Measurements from ENCODE around the gene PATL1.
A peak's percentile ranks its signal among the peaks of the same experiment; 100 is the strongest.

Gene PATL1

GRCh38 chr11:59680287-59681154 lies 11.7 kb upstream of the PATL1 start:
- H3K27ac Mint-ChIP-seq, result no peak overlapping the region
- H3K4me1 Mint-ChIP-seq (ENCODE audit: low read depth), result no peaks in the 10 kb centered on the region
- peaks cover 22% of the 10 kb centered on the region for H3K27me3 Mint-ChIP-seq (ENCODE audit: low read depth)
- no peaks in the 10 kb centered on the region for H3K36me3 Mint-ChIP-seq (ENCODE audit: low read depth)
- no peak overlapping the region for H3K4me3 Mint-ChIP-seq
- H3K9me3 Mint-ChIP-seq, result no peaks in the 10 kb centered on the region

DNA sequence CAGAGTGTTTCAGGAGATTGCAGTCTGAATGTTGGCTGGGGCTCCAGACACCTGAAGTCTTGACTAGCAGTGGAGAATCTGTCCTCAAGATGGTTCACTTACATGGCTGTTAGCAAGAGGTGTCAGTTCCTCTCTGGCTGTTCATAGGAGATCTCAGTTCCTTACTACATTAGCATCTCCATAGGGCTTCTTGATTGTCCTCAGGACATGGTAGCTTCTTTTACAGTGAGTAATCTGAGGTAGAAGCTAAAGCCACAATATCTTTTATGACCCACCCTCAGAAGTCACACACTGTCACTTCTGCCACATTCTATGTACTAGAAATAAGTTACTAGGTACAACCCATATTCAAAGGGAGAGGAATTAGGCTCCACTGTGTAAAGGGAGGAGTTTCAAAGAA lies 10.5 kb upstream of the PATL1 start:
- no peak overlapping the region for H3K4me3 Mint-ChIP-seq
- H3K27ac Mint-ChIP-seq, result no peak overlapping the region
- H3K36me3 Mint-ChIP-seq (ENCODE audit: low read depth), result no peaks in the 10 kb centered on the region
- H3K27me3 Mint-ChIP-seq (ENCODE audit: low read depth), result peaks cover 15% of the 10 kb centered on the region
- H3K9me3 Mint-ChIP-seq, result no peaks in the 10 kb centered on the region
- H3K4me1 Mint-ChIP-seq (ENCODE audit: low read depth), result no peaks in the 10 kb centered on the region

GRCh38 chr11:59678813-59679165 lies 10.0 kb upstream of the PATL1 start:
- peaks cover 10% of the 10 kb centered on the region for H3K27me3 Mint-ChIP-seq (ENCODE audit: low read depth)
- no peak overlapping the region for H3K27ac Mint-ChIP-seq
- no peaks in the 10 kb centered on the region for H3K4me1 Mint-ChIP-seq (ENCODE audit: low read depth)
- H3K9me3 Mint-ChIP-seq, result no peaks in the 10 kb centered on the region
- no peak overlapping the region for H3K4me3 Mint-ChIP-seq
- no peaks in the 10 kb centered on the region for H3K36me3 Mint-ChIP-seq (ENCODE audit: low read depth)

DNA sequence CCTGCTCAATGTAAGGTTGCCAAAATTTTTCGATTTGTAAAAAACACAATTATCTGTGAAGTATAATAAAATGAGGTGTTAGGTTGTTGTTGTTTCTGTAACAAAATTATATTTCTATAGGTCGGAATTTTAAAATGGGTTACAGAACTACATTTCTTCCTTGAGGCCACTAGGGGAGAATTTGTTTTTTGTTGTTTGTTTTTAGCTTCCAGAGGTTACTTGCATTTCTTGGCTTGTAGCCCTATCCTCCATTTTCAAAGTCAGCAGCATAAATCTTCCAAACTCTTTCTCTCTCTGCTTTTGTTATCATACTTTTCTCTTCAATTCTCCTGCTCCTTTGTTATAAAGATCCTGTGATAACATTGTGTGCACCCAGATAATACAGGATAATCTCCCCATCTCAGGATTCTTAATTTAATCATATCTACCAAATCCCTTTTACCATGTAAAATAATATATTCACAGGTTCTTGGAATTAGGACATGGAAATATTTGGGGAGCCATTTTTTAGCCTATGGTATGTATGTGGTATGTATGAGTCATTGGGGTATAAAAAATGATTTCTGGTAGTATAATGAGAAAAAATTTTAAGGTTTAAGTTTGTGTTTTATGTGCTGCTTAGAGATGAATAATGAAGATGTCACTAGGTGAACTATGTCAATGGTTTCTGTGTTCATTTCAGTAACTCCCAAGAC lies 9.4 kb upstream of the PATL1 start:
- Mint-ChIP-seq H3K27me3 (ENCODE audit: low read depth) (peaks cover 4% of the 10 kb centered on the region), H3K4me1 (ENCODE audit: low read depth) (no peaks in the 10 kb centered on the region), H3K36me3 (ENCODE audit: low read depth) (no peaks in the 10 kb centered on the region), H3K9me3 (no peaks in the 10 kb centered on the region), H3K4me3 (no peak overlapping the region), H3K27ac (peak overlapping the region; percentile 6)

DNA sequence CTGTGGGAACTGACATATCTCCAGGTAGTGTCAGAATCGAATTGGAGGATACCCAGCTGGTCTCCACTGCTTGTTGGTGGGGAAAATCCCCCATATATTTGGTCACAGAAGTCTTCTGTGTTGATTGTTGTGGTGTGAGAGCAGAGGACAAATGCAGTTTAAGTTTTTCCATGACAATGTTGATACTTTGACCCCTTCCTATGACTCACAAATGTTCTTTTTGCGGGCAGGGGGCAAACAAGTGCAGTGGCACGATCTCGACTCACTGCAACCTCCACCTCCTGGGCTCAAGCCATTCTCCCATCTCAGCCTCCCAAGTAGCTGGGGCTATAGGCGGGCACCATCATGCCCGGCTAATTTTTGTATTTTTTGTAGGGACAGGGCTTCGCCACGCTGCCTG lies 7.4 kb upstream of the PATL1 start:
- no peaks in the 10 kb centered on the region for H3K9me3 Mint-ChIP-seq
- H3K4me1 Mint-ChIP-seq (ENCODE audit: low read depth), result no peaks in the 10 kb centered on the region
- H3K4me3 Mint-ChIP-seq, result no peak overlapping the region
- H3K36me3 Mint-ChIP-seq (ENCODE audit: low read depth), result no peaks in the 10 kb centered on the region
- no peak overlapping the region for H3K27ac Mint-ChIP-seq
- H3K27me3 Mint-ChIP-seq (ENCODE audit: low read depth), result no peaks in the 10 kb centered on the region

GRCh38 chr11:59674291-59674690 lies 5.5 kb upstream of the PATL1 start:
- H3K27me3 Mint-ChIP-seq (ENCODE audit: low read depth), result no peaks in the 10 kb centered on the region
- H3K27ac Mint-ChIP-seq, result no peak overlapping the region
- H3K9me3 Mint-ChIP-seq, result no peaks in the 10 kb centered on the region
- H3K4me3 Mint-ChIP-seq, result no peak overlapping the region
- peaks cover 6% of the 10 kb centered on the region for H3K4me1 Mint-ChIP-seq (ENCODE audit: low read depth)
- H3K36me3 Mint-ChIP-seq (ENCODE audit: low read depth), result no peaks in the 10 kb centered on the region

- no peak overlapping the region for H3K4me3 Mint-ChIP-seq
- H3K27ac Mint-ChIP-seq, result no peak overlapping the region
- H3K9me3 Mint-ChIP-seq, result no peaks in the 10 kb centered on the region
- H3K36me3 Mint-ChIP-seq (ENCODE audit: low read depth), result no peaks in the 10 kb centered on the region
- peaks cover 6% of the 10 kb centered on the region for H3K4me1 Mint-ChIP-seq (ENCODE audit: low read depth)
- no peaks in the 10 kb centered on the region for H3K27me3 Mint-ChIP-seq (ENCODE audit: low read depth)
These were observed 4.5 kb upstream of the PATL1 start for GRCh38 chr11:59673291-59673690.

DNA sequence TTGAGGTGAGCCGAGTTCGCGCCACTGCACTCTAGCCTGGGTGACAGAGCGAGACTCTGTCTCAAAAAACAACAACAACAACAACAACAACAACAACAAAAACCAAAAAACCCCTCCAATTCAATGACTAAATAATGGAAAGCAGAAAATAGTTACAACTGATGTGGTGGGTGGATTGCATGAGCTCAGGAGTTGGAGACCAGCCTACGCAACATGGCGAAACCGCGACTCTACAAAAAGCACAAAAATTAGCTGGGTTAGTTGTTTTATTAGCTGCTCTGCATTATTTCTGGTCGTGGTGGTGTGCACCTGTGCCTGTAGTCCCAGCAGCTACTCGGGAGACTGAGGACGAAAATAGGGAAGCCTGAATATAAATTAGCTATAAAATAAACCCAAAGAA lies 2.6 kb upstream of the PATL1 start:
- Mint-ChIP-seq H3K4me1 (ENCODE audit: low read depth) (peaks cover 21% of the 10 kb centered on the region), H3K4me3 (no peak overlapping the region), H3K27ac (no peak overlapping the region), H3K36me3 (ENCODE audit: low read depth) (peaks cover 7% of the 10 kb centered on the region), H3K9me3 (no peaks in the 10 kb centered on the region), H3K27me3 (ENCODE audit: low read depth) (no peaks in the 10 kb centered on the region)

DNA sequence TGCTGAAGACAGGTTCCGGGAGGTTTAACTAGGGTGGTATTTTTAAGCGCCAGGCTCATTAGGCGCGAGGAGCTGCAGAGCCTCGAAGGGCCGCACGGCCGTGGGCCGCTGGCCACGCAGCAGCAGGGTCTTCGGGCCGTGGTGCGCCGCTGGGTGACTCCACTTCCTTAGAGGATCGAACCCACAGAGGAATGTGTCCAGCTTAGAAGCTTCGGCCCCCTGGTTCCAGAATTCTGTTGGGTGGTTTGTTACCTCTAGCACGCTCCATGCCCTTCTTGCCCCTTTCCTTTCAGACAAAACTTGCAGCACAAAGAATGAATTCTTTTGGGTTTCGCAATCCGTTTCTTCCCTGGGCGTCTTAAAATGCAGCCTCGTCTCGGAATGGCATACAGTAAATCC lies 773 bp upstream of the PATL1 start:
- H3K27me3 Mint-ChIP-seq (ENCODE audit: low read depth), result no peaks in the 10 kb centered on the region
- H3K36me3 Mint-ChIP-seq (ENCODE audit: low read depth), result peaks cover 16% of the 10 kb centered on the region
- peaks cover 31% of the 10 kb centered on the region for H3K4me1 Mint-ChIP-seq (ENCODE audit: low read depth)
- peak overlapping the region; percentile 99 for H3K27ac Mint-ChIP-seq
- H3K9me3 Mint-ChIP-seq, result no peaks in the 10 kb centered on the region
- H3K4me3 Mint-ChIP-seq, result peak overlapping the region; percentile 95

GRCh38 chr11:59668188-59668949 lies 468 bp downstream of the PATL1 start:
- Mint-ChIP-seq H3K27ac (peak overlapping the region; percentile 93), H3K4me3 (peak overlapping the region; percentile 92), H3K27me3 (ENCODE audit: low read depth) (no peaks in the 10 kb centered on the region), H3K36me3 (ENCODE audit: low read depth) (peaks cover 19% of the 10 kb centered on the region), H3K9me3 (no peaks in the 10 kb centered on the region), H3K4me1 (ENCODE audit: low read depth) (peaks cover 36% of the 10 kb centered on the region)

DNA sequence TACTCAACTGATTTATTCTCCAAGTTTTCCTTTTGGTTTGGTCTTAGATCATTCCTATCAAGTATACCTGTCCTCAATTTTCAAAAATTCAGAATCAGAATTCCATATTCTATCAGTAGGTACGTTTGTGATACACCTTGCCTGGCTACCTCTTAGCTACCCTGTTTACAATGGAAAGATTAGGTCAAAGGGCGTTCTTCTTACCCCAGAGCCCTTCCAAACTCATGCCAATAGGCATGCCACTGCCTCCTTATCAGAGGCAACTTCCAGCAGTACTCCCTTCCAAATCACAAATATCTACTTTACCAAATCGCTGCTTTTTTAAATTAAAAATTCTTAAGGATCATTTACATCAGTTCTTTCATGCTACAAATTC lies 1.0 kb downstream of the PATL1 start:
- Mint-ChIP-seq H3K36me3 (ENCODE audit: low read depth) (peaks cover 23% of the 10 kb centered on the region), H3K4me1 (ENCODE audit: low read depth) (peaks cover 42% of the 10 kb centered on the region), H3K4me3 (peak overlapping the region; percentile 92), H3K27ac (peak overlapping the region; percentile 93), H3K27me3 (ENCODE audit: low read depth) (no peaks in the 10 kb centered on the region), H3K9me3 (no peaks in the 10 kb centered on the region)

- peak overlapping the region; percentile 92 for H3K4me3 Mint-ChIP-seq
- H3K27ac Mint-ChIP-seq, result peak overlapping the region; percentile 93
- peaks cover 42% of the 10 kb centered on the region for H3K4me1 Mint-ChIP-seq (ENCODE audit: low read depth)
- H3K9me3 Mint-ChIP-seq, result no peaks in the 10 kb centered on the region
- H3K36me3 Mint-ChIP-seq (ENCODE audit: low read depth), result peaks cover 23% of the 10 kb centered on the region
- no peaks in the 10 kb centered on the region for H3K27me3 Mint-ChIP-seq (ENCODE audit: low read depth)
These were observed 1.9 kb downstream of the PATL1 start for GRCh38 chr11:59666969-59667368.

DNA sequence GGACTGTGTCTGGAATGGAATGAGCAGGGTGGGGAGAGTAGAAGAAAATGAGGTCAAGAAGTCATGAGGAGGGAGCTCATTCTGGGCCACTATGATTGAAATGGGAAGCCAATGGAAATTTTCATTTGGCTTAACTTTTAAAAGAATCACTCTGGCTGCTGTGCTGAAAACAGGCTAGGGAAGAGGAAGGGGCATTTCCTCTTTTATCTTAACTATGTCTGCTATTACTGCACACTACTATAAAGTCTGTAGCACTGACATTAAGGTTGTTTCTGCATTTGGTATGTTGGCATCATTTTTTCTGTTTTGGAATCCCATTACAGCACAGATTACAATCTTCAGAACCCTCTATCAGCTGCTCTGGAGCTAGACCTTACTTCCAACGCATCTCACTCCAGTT lies 8.2 kb downstream of the PATL1 start:
- Mint-ChIP-seq H3K4me3 (no peak overlapping the region), H3K4me1 (ENCODE audit: low read depth) (peaks cover 29% of the 10 kb centered on the region), H3K27me3 (ENCODE audit: low read depth) (no peaks in the 10 kb centered on the region), H3K9me3 (no peaks in the 10 kb centered on the region), H3K36me3 (ENCODE audit: low read depth) (peaks cover 44% of the 10 kb centered on the region), H3K27ac (no peak overlapping the region)

- Mint-ChIP-seq H3K4me3 (no peak overlapping the region), H3K4me1 (ENCODE audit: low read depth) (peaks cover 25% of the 10 kb centered on the region), H3K27ac (peak overlapping the region; percentile 14), H3K9me3 (no peaks in the 10 kb centered on the region), H3K27me3 (ENCODE audit: low read depth) (no peaks in the 10 kb centered on the region), H3K36me3 (ENCODE audit: low read depth) (peaks cover 46% of the 10 kb centered on the region)
These were observed 8.9 kb downstream of the PATL1 start for GRCh38 chr11:59659981-59660380.

DNA sequence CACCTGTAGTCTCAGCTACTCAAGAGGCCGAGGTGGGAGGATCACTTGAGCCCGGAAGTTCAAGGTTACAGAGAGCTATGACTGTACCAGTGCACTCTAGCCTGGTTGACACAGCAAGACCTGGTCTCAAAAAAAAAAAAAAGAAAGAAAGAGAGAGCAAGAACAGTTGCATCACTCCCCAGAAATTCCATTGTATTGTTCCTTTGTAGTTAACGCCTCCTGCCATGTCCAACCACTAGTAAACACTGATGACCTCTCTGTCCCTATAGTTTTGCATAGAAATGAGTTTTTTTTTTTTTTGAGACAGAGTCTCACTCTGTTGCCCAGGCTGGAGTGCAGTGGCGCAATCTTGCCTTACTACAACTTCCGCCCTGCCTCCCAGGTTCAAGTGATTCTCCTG lies 10.8 kb downstream of the PATL1 start:
- Mint-ChIP-seq H3K4me1 (ENCODE audit: low read depth) (peaks cover 15% of the 10 kb centered on the region), H3K9me3 (no peaks in the 10 kb centered on the region), H3K27ac (no peak overlapping the region), H3K36me3 (ENCODE audit: low read depth) (peaks cover 47% of the 10 kb centered on the region), H3K27me3 (ENCODE audit: low read depth) (no peaks in the 10 kb centered on the region), H3K4me3 (no peak overlapping the region)

Measured in T-helper 1 cell treated with Interleukin-12 subunit alpha and Interleukin-12 subunit beta and Interleukin-4 antibody, amounts not matched to agents 30 μg/mL and 1 μg/mL, for 36 hours (primary cell).